ENCODE measurements around the gene CAMK2D.

DNA sequence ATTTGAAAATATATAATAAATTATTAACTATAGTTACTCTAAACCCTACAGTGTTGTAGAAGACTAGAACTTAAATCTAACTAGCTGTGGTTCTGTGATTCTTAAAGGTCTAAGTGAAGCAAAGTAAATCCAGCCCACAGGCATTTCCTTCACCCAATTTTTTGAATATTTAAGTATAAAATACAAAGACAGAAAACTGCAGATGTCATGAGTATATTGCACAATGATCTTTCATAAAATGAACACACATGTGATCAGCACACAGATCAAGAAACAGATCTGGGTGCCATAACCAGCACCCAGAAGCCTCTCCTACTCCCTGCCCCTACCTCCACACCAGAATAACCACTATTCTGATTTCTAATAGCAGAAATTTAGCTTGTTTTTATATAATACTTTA is 82.9 kb downstream of the CAMK2D start:
- TF ChIP-seq, protein P1, sequence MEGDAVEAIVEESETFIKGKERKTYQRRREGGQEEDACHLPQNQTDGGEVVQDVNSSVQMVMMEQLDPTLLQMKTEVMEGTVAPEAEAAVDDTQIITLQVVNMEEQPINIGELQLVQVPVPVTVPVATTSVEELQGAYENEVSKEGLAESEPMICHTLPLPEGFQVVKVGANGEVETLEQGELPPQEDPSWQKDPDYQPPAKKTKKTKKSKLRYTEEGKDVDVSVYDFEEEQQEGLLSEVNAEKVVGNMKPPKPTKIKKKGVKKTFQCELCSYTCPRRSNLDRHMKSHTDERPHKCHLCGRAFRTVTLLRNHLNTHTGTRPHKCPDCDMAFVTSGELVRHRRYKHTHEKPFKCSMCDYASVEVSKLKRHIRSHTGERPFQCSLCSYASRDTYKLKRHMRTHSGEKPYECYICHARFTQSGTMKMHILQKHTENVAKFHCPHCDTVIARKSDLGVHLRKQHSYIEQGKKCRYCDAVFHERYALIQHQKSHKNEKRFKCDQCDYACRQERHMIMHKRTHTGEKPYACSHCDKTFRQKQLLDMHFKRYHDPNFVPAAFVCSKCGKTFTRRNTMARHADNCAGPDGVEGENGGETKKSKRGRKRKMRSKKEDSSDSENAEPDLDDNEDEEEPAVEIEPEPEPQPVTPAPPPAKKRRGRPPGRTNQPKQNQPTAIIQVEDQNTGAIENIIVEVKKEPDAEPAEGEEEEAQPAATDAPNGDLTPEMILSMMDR (conservative IDR thresholded peaks at IDR 0.05; ENCODE audit: low read depth, low read length): no peak
- TF ChIP-seq EZH2 (IDR thresholded peaks at IDR 0.05; ENCODE audit: low read length, unreplicated experiment): no peak
